ENCODE data around the gene NFAM1. TPM values are rescaled to one million over a fixed set of nuclear protein-coding genes. Genes with fewer than 3 reads are reported as not detected.

Gene NFAM1
- total and polyA plus RNA-seq, 12 donors = 0.44 to 11.2 (median 7.1) TPM

DNA sequence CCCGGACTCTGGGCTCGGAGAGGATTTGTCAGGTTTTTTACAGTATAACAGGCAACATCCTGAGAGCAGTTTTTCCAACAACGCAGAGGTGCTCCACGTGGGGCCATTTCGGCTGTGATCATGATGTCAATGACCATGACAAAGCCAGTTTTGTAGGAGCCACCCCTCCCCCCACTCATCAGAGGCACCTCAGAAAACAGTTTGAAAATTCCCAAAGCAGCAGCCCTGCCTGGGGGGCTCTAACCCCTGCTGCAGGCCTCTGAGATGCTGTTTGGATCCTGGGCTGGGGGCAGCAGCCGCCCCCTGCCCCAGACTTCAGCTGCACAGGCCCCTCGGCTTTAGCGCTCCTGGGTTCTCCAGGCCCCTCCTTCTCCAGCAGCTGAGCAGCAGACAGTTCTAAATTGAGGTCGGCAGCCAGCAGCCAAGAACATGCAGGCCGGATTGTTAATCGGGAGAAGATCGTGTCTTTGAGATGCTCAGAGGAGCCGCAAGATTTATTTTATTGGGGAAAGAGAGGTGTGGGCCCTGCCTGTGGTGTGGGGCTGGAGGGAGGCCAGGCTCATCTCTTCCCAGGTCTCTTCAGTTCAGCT is 19.4 kb downstream of the NFAM1 start:
- no peaks in the 10 kb centered on the region for H3K36me3 ChIP-seq (replicated peaks in 1 of 2)
- intact Hi-C loops (cut with DNase I) = no loop called here
- TF ChIP-seq, protein P1, sequence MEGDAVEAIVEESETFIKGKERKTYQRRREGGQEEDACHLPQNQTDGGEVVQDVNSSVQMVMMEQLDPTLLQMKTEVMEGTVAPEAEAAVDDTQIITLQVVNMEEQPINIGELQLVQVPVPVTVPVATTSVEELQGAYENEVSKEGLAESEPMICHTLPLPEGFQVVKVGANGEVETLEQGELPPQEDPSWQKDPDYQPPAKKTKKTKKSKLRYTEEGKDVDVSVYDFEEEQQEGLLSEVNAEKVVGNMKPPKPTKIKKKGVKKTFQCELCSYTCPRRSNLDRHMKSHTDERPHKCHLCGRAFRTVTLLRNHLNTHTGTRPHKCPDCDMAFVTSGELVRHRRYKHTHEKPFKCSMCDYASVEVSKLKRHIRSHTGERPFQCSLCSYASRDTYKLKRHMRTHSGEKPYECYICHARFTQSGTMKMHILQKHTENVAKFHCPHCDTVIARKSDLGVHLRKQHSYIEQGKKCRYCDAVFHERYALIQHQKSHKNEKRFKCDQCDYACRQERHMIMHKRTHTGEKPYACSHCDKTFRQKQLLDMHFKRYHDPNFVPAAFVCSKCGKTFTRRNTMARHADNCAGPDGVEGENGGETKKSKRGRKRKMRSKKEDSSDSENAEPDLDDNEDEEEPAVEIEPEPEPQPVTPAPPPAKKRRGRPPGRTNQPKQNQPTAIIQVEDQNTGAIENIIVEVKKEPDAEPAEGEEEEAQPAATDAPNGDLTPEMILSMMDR (IDR thresholded peaks at IDR 0.05) = no peak
- TF ChIP-seq POLR2A (IDR thresholded peaks at IDR 0.05) = no peak
- DNase-seq = no peak
- H3K27ac ChIP-seq = no peak overlapping the region
- H3K9me3 ChIP-seq (replicated peaks in 1 of 3) = no peaks in the 10 kb centered on the region
- no peaks in the 10 kb centered on the region for H3K27me3 ChIP-seq
- 74 to 82% (median 78%) methylated on average over 11 to 13 of the region's 13 CpGs for WGBS, 4 donors
- no peak overlapping the region for H3K4me3 ChIP-seq
- no peaks in the 10 kb centered on the region for H3K4me1 ChIP-seq (replicated peaks in 1 of 2)

DNA sequence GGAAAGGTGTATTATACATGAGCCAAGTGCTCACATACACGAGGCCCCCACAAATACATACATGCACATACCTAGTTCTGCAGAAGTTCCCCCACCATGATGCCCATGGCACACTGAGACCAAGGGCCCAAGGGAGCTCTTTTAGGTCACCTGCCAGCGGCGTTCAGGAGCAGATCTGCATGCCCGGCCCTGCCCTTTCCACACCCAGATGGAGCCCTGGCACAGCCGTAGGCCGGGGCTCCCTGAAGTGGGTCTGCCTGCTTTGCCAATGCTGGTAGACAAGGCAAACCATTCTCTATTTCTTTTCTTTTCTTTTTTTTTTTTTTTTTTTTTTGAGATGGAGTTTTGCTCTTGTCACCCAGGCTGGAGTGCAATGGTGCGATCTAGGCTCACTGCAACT is 21.5 kb downstream of the NFAM1 start:
- Histone ChIP-seq H3K27me3 (no peaks in the 10 kb centered on the region), H3K4me3 (no peak overlapping the region), H3K36me3 (replicated peaks in 1 of 2) (no peaks in the 10 kb centered on the region), H3K9me3 (replicated peaks in 1 of 3) (no peaks in the 10 kb centered on the region), H3K4me1 (replicated peaks in 1 of 2) (no peaks in the 10 kb centered on the region), H3K27ac (no peak overlapping the region)
- no peak for DNase-seq
- WGBS, 4 donors = 93 to 99% (median 97%) methylated on average over 7 of the region's 7 CpGs
- intact Hi-C loops (cut with DNase I) = no loop called here
- TF ChIP-seq, protein P1 (IDR thresholded peaks at IDR 0.05) = no peak
- no peak for TF ChIP-seq POLR2A (IDR thresholded peaks at IDR 0.05)

DNA sequence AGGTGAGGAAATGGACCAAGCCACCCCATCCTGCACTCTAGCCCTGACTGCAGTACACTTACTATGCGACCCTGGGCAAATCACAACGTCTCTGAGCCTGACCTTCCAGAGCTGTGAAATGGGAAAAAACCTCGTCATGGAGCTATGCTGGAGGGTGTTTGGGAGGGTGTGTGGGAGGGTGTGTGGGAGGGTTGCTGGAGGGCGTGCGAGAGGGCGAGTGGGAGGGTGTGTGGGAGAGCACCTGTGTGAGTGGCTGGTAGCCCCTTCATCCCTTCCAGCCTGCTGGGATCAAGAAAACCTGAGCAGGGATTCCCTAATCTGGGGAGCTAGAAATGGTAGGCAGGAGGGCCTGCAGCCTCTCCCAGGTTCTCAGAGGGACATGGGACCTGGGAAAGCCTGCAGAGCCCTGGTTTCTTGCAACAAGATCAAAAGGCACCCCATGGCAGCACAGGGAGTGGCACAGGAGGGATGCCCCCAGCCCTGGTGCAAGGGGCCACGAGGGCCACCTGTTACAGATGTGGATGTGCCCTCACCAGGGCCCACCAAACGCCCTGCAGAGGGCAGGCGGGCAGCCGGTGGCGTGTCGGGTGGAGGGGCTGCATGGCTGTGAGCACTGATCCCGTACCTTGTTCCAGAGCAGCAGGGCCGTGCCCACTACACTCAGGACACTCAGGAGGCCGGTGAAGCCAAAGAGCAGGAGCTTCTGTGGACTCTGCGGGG is 23.2 kb downstream of the NFAM1 start:
- H3K4me3 ChIP-seq = no peak overlapping the region
- DNase-seq = no peak
- no peaks in the 10 kb centered on the region for H3K36me3 ChIP-seq (replicated peaks in 1 of 2)
- no peak overlapping the region for H3K27ac ChIP-seq
- no peaks in the 10 kb centered on the region for H3K4me1 ChIP-seq (replicated peaks in 1 of 2)
- TF ChIP-seq, protein P1 (IDR thresholded peaks at IDR 0.05) = no peak
- no peak for TF ChIP-seq POLR2A (IDR thresholded peaks at IDR 0.05)
- H3K27me3 ChIP-seq = no peaks in the 10 kb centered on the region
- intact Hi-C loops (cut with DNase I) = no loop called here
- no peaks in the 10 kb centered on the region for H3K9me3 ChIP-seq (replicated peaks in 1 of 3)
- WGBS, 4 donors = 86 to 89% (median 88%) methylated on average over 8 to 16 of the region's 16 CpGs

DNA sequence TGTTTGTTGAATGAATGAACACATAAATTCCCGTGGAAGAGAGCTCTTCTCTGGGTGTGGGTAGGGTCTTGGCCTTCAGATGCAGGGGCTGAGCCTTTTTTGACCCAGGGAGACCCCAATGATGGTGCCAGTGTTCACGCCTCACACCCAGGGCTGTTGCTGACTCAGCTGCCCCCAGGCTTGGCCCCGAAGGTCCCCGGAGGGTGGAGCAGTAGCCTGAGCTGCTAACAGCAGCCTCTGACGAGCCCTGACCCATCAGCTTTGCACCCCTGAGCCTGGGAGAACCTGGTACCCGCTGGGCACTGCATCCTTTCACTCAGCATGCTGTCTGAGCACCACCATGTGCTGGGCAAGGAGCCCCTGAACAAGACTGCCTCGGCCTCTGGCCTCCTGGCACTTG is 23.9 kb downstream of the NFAM1 start:
- Histone ChIP-seq H3K4me1 (replicated peaks in 1 of 2) (no peaks in the 10 kb centered on the region), H3K4me3 (no peak overlapping the region), H3K27me3 (no peaks in the 10 kb centered on the region), H3K36me3 (replicated peaks in 1 of 2) (no peaks in the 10 kb centered on the region), H3K9me3 (replicated peaks in 1 of 3) (no peaks in the 10 kb centered on the region), H3K27ac (no peak overlapping the region)
- intact Hi-C loops (cut with DNase I) = no loop called here
- no peak for DNase-seq
- TF ChIP-seq POLR2A (IDR thresholded peaks at IDR 0.05) = no peak
- TF ChIP-seq, protein P1 (IDR thresholded peaks at IDR 0.05) = no peak
- 75 to 87% (median 77%) methylated on average over 1 to 7 of the region's 7 CpGs for WGBS, 4 donors

All from adrenal gland (tissue), 12 donors.